GM20000 (cell line): ENCODE results near the gene TBP.
"Not testable (repeated sequence)": the region's sequence is repeated elsewhere in the genome, so short reads cannot be mapped to it uniquely, and the experiment has no call there.

Experiments used
- DNase-seq: peaks from one replicate; pipeline ENCODE4 v3.0.0; 2012; ENCODE audit warnings: low spot score
- CTCF ChIP-seq: IDR thresholded peaks from 2 replicates; pipeline ENCODE4 v1.5.1; 2012; ENCODE audit warnings: mild to moderate bottlenecking, control low read depth; ENCODE audit errors: extremely low read depth, missing control alignments

The TBP gene

GRCh38 chr6:170554013-170554795 is at the start of gene TBP:
Gene TBP, plus strand, starts transcription at chr6:170554369. Its CDS starts 2,661 bp downstream, at chr6:170557030.
- peak; percentile 90 for DNase-seq
- TF ChIP-seq CTCF: no peak

- TF ChIP-seq CTCF: no peak
Observed at GRCh38 chr6:170504479-170504878, 49.7 kb upstream of the TBP start.

GRCh38 chr6:170505306-170505705 is 48.9 kb upstream of the TBP start:
- DNase-seq: no peak
- no peak for TF ChIP-seq CTCF

More at GRCh38 chr6:170504479-170504878, 49.7 kb upstream of the TBP start:
- no peak for DNase-seq

- no peak for TF ChIP-seq CTCF
- no peak for DNase-seq
Observed at GRCh38 chr6:170506446-170506845, 47.7 kb upstream of the TBP start.

GRCh38 chr6:170507728-170508127 is 46.4 kb upstream of the TBP start:
- DNase-seq: not testable (repeated sequence)

- not testable (repeated sequence) for DNase-seq
Observed at GRCh38 chr6:170508275-170508674, 45.9 kb upstream of the TBP start.

GRCh38 chr6:170508892-170509722 is 45.1 kb upstream of the TBP start:
- DNase-seq: not testable (repeated sequence)

- DNase-seq: no peak
Observed at GRCh38 chr6:170509723-170510018, 44.5 kb upstream of the TBP start.

More at GRCh38 chr6:170509723-170510018, 44.5 kb upstream of the TBP start:
- TF ChIP-seq CTCF: no peak
